Left forelimb (tissue), 1 donor: ENCODE data around the gene HSD11B1L.
A peak's percentile ranks its signal among the peaks of the same experiment; 100 is the strongest.
"Not testable (repeated sequence)": the region's sequence is repeated elsewhere in the genome, so short reads cannot be mapped to it uniquely, and the experiment has no call there.

Experiments
- DNase-seq: peaks from one replicate; pipeline ENCODE4 v3.0.0-alpha.2; 2018; ENCODE audit warnings: low spot score

The HSD11B1L gene

DNA sequence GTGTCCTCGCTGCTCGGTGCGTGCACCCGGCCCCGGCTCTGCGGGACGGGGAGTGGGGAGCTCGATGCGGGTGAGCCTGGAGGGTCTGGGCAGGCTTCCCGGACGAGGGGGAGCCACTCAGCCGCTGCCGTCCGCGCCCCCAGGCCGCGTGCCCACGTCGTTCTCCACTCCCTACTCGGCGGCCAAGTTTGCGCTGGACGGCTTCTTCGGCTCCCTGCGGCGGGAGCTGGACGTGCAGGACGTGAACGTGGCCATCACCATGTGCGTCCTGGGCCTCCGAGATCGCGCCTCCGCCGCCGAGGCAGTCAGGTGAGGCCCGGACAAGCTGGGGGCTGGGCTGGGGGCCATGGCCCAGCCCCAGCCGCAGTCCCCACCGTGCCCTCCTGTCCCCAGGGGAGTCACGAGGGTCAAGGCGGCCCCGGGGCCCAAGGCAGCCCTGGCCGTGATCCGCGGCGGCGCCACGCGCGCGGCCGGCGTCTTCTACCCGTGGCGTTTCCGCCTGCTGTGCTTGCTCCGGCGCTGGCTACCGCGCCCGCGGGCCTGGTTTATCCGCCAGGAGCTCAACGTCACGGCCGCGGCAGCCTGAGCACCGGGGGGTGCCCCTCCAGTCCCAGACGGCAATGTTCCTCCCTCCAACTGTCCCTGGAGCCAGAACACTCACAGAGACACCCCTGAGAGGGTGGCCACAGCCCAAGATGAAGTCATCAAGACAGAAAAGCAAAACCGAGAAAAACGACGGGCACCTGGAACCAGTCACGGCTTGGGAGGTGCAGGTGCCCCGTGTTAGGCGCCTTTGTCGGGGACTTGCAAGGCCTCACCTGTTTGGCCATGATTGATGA is 6.8 kb downstream of the HSD11B1L start:
- DNase-seq = no peak

DNA sequence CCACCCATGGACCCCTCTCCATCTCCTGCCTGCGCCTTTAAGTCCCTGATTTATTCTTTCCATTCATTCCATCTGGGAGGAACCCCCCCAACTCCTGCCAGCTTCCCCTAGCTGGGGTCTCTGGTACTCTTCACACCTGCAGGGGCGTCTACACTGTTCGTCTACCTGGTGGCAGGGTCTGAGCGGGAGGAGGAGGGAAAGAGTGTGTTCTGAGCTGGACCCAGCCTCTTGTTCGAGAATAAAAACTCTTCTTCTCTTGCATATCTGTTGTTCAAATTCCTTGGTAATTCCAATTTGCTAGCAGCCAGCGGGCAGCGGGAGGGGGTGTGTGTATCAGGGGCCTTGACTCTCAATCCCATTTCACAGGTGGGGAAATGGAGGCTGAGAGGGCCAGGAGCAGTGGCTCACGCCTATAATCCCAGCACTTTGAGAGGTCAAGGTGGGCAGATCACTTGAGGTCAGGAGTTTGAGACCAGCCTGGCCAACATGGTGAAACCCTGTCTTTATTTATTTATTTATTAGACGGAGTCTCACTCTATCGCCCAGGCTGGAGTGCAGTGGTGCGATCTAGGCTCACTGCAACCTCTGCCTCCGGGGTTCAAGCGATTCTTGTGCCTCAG is 7.5 kb downstream of the HSD11B1L start:
- DNase-seq = not testable (repeated sequence)

DNA sequence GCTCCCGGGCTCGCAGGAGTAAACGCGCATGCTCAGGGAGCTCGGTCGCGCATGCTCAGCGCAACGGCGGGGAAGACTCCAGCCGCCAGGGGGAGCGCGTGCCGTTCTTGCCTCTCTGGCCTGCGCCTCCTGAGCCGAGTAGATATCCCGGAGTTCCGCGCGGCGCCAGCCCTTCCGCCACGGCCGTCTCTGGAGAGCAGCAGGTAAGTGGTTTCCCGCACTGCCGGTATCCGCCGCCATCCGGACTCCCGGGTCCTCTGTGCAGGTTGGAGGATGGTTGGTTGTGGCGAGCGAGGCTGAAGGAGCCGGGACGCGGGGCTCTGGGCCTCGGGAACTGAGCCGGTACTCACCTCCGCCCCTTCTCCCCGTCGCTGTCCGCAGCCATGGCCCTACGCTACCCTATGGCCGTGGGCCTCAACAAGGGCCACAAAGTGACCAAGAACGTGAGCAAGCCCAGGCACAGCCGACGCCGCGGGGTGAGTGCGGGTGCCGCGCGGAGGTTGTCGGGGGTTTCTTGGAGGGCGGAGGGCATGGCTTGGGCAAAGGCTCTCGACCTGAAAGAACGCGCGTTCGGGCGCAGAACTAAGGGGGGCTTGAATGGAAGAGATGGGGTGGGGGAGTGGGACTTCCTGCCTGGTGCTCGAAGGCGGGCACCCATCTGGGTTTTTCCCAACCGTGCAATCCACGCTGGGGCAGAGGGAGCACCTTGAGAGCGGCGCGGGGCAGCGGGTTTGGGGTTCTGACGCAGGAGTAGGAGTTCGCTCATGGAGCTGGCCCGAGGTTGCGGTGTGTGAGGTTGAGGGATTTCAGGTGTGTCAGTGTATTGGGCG is 9.5 kb downstream of the HSD11B1L start, which contains the start of gene RPL36:
Gene RPL36 (plus strand): TSS at position 171 of the 830 bp plus-strand sequence. CDS start 213 bp downstream, at position 384.
- DNase-seq = peak; percentile 100

DNA sequence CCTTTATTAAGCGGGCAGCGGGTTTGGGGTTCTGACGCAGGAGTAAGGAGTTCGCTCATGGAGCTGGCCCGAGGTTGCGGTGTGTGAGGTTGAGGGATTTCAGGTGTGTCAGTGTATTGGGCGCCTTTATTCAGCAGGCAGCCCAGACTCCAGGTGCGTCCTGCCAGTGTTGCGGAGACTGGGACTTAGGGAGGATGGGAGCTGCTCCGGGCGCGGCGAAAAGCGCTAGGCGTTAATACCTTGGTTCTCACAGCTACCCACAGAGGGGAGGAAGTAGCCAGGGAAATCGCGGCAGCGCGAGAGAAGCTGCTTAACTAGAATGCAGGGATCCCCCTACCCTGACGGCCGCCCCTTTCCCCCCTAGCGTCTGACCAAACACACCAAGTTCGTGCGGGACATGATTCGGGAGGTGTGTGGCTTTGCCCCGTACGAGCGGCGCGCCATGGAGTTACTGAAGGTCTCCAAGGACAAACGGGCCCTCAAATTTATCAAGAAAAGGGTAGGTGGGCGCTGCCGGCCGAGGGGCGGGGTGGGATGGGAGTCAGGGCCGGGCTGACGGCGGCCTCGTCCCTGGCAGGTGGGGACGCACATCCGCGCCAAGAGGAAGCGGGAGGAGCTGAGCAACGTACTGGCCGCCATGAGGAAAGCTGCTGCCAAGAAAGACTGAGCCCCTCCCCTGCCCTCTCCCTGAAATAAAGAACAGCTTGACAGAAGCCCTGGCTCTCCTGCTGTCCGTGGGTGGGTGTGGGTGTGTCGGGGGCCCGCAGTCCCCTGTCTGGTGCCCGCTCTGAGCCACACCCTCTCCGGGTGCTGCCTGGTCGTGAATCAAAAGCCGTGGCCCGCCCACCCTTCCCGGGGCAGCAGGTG is 10.4 kb downstream of the HSD11B1L start:
- peak; percentile 80 for DNase-seq

DNA sequence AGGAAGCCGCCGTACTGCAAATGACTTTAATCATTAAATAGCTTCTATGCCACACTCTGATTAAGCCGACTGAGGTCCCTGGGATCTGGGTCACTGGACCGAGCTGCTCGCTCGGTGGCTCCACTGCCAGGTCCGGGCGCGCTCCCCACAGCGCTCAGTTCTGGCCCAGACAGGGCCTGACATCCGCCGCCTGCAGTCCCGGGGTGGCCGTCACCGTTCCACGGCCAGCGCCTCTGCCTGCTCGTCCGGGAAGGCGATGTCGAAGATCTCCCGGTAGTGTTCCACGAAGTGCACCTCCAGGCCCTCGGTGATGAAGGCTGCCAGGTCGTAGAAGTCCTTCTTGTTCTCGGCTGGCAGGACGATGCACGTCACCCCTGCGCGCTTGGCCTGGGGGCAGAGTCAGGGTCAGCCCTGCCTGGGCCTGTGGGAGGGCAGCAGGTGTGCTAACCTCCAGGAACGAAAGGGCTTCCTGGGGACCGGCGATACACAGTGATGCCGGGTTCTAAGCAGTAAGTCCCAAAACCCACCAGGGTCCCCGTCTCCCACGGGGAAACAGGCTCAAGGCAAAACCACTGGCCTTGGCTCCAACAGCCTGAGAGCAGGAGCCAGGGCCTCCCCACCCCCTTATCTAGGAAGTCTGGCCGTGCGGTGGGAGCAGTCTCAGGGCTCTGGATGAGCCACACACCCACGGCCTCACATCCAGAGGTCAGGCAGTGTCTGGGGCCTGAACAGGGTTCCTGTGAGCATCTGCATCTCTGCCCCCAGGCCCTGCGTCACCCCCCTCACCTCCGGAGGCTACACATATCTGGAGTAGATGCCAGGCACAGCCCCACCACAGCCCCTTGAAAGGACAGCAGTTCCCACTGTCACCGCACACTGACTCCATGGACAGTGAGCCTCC is 11.2 kb downstream of the HSD11B1L start:
- no peak for DNase-seq

DNA sequence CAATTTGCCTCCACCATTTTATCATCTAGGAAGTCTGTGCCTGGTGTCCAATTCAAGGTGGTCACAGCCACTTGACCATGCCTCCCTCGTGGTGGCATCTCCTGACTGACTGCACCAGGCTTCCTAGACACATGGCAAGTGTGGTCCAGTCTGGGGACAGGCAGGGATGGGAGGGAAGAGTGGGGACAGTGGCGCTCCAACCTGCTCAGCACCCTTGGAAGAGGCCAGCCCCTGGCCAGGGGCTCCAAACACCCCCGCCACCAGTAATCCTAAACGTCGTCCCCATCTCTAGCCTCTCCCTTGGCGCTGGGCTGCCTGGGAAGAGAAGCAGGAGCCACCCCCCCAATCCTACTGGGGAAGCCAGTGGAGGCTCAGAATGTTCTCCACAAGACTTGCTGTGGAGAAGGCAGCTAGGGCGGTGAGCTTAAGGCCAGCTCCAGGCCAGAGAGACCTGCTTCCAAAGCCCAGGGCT is 11.9 kb downstream of the HSD11B1L start:
- DNase-seq = no peak

DNA sequence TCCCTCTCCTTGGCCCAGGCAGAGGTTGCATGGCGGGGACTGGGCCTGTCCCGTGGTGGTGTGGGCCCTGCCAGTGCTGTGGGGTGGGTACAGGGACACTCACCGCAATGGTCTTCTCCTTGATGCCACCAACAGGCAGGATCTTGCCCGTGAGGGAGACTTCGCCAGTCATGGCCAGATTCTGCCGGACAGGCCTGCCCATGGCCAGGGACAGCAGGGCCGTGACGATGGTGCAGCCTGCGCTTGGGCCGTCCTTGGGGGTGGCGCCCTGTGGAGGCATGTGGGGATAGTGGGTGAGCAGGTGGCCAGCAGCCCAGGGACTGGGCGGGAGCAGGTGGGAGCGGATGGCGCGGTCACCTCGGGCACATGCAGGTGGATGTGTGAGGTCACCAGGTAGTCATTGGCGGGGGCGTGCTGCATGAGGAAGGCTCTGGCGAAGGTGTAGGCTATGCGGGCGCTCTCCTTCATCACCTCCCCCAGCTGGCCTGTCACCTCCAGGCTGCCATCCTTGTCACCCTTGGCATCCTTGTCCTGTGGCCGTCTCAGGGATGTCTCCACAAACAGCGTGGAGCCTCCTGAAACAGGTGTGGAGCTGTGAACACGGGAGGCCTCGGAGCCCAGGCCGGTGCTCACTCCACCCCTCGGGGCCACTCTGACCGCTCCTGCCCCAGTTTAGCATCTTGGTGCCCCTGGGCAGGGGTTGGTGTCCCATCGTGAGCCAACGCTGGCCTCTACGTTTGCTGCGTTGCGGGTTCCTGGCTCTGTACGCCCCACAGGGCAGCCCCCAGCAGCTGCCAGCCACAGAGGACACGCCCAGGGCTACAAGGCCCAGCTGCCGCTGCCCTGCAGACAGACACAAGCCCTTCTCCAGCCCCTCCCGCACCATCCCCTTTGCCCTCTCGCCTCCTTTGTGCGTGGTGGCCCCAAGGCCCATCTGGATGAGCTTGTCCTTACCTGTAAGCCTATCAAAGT is 12.7 kb downstream of the HSD11B1L start:
- DNase-seq = no peak

DNA sequence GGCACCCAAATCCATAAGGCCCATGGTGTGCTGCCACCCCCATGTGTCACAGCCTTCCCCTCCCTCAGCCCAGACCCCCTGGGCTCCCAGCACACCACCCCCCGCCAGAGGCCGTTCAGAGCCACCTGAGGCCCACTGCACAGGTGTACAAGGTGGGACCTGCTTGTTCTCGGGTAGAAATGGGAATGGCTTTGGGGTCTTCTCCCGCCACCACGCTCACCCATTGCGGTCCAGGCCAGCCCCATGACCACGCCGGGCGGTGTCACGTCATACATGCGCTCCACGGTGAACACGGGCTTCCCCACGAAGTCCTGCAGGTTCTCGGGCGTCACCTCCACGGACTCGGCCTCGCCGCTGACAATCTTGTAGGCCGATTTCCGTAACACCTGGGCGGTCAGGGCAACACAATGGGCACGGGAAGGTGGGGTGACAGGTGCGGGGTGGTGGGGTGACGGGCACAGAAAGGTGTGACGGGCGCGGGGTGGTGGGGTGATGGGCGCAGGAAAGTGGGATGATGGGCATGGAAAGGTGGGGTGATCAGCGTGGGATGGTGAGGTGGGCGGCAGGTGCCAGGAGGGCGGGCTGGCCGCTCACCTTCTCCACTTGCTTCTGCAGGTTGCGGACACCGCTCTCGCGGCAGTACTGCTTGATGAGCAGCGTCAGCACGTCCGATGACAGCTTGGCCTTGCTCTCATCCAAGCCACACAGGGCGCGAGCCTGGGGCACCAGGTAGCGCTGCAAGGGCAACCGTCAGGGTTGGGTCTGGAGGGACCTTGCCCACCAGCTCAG is 13.5 kb downstream of the HSD11B1L start:
- DNase-seq = no peak

DNA sequence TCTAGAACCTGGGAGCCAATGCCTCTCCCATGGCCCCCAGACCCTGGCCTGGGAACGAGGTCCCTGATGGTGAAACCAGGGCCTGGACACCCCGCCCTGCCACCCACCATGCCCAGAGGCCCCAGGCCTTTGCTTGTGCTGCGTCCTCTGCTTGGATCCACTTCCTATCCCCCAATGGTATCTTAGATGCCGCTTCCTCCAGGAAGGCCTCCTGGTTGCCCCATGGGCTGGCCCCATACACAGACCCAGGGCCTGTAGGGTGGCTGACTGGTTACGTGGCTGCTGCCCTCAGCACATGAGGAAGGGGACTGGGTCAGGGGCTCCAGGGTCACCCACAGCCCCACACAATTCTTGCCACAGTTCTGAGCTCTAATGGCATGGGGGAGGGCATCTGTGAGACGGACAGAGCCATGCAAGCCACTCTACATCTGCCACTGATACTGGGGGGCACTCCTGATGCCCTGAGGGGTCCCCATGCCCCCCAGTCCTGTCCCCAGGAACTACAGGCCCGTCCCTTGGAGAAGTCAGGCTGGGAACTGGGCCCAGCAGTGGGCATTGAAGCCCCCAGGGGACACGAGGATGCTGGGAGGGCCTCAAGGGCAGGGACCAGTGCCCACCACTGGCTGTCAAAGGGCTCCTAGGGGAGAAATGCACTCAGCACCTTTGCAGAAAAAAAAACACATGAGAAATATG is 14.3 kb downstream of the HSD11B1L start:
- DNase-seq = peak; percentile 61

DNA sequence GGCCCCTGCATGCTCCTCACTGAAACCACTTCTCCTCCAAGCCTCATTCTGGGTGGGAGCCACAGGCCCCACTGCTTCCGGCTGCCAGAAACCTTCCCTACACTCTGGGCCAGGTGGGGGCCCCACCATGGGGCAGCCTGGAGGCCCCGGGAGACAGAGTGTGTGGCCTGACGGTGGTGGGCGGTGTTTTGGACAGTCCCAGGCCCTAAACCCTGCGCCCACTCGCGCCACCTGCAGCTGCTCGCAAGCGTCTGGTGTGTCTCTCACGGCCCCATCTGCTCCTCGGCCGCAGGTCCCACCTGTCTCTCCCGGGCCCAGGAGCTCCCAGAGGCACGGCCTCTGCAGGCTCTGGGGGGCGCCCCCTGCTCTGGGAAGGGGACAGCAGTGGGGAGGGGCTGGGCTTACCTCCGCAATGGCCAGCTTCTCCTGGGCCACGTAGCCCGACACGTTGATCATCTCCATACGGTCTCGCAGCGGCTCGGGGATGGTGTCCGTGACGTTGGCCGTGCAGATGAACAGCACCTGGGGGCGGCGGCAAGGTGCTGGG is 14.9 kb downstream of the HSD11B1L start:
- no peak for DNase-seq

DNA sequence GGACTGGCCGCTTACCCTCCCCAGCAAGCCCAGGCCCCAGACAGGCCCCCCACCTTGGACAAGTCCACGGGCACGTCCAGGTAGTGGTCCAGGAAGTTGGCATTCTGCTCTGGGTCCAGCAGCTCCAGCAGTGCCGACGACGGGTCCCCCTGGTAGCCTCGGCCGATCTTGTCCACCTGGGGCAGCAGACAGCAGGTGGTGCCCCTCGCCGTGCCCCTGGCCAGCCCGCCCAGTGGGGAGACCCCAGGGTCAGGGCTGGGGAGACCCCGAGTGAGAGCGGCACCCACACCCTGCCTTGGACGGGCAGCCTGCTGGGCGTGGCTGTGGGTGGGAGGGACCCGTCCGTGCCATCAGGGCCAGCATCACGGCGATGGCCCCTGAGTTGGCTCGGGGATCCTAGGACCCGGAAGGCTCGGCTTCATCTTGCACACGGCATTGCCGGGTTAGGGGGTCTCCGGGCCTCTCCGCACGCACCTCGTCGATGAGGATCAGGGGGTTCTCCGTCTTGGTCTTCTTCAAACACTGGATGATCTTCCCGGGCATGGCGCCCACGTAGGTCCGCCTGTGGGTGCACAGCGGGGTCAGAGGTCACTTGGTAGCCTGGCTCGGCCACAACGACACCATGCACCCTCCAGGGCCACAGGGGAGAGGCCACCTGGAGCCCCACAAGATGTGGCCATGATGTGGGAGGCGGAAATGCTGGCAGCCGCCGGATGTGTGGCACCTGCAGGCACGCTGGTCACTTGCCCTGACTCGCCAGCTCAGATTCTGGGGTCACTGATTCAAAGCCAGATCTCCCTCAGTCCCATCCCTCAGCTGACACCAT is 15.6 kb downstream of the HSD11B1L start:
- no peak for DNase-seq

DNA sequence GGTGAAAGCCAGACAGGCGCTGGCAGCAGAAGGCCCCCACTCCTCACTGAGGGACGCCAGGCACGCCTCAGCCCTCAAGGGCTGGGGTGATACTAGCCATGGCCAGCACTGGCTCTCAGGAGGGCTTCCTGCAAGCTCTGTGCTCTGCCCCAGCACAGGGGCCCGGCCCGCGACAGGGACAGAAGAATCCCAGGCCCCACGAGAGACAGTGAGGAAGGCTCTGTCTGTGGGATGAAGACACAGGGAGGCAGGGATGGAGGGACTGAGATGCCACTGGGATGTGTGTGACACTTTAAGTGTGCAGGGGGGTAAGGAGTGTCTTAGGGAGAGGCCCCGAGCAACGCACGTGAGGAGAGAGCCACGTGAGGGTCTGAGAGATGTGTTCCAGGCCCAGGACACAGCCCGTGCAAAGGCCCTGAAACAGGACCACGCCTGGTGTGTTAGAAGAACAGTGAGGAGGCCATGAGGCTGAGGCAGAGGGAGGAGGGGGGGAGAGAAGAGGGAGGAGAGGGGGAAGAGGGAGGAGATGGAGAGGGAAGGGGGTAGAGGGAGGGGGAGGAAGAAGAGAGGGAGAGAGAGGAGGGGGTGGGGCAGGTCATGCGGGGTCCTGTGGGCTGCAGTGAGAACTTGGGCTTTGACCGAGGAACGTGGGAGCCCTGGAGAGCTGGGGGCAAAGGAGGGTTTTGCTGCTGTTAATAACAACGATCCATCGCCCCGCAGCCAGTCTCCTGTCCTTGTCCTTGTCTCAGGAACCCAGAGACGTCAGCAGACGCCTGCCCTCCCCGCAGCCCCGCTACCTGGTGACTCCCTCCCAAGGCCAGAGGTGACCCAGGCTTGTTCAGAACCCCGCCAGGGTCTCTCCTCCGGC is 16.4 kb downstream of the HSD11B1L start:
- no peak for DNase-seq

DNA sequence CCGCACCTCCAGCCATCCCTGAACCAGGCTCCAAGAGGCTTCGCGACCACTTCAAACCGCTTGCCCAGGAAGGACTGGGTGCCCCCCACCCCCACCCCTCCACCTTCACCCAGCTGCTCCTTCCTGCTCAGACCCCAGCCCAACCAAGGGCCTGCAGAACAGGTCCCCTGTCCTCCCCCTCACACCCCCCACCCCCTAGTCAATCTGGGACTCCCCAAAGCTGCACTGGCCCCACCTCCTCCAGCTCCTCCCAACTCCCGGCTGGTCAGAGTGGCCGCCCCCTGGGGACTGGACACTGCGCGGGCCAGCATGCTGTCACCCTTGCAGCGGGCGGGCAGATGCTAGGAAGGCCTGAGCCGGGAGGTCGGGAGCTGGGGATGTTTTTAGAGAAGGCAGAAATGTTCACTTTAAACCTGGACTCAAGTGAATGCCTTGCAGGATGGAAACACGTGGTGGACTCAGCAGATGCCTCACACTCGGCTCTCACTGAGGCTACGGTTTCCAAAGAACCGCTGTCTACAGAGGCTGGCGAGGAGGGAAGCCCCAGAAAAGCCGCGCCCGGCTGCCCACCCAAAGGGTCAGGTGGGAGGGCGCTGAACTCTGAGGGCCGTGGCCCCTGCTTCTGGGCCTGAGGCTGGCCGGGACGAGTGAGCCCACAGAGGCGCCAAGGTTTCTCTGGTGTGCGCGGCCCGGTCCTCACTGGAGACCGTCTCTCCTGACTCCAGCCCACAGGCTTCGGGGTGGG is 17.2 kb downstream of the HSD11B1L start:
- no peak for DNase-seq

DNA sequence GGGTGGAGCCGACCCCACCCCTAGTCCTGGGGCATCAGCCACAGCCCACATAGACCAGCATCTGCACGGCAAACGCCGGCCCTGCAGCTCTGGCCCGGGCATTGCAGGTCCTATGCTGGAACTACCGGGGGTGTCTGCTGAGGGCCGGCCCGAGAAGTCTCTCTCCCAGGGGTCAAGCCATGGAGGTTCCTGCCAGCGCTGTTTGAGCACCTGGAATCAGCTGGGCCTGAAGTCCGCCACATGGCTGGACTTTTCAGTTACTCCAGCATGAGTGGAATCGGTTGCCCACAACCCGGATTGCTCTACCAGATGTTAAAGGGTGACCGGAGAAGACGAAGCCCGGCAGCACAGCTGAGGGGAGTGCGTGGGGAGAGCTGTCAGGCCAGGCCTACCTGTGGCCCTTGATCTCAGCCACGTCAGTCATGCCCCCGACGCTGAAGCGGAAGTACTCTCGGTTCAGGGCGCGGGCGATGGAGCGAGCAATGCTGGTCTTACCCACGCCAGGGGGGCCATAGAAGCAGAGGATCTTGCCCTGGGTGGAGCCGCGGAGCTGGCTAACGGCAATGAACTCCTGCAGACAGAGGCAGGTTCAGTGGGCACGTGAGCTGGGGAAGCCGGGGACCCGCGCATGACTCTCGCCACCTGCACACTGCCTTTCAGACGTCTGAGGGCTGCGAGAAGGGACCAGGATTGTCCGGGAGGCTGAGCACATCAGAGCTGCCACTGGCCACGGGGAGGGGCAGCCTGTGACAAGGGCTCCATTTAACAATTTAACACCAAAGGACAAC is 18.0 kb downstream of the HSD11B1L start:
- peak; percentile 52 for DNase-seq
